H9 (cell line): Measurements from ENCODE around the gene CNRIP1. TPM values are rescaled to one million over a fixed set of nuclear protein-coding genes. Genes with fewer than 3 reads are reported as not detected.

Experiments used
- DNase-seq: peaks from one replicate; pipeline ENCODE4 v3.0.0-alpha.2; 2017
- H2AFZ ChIP-seq: one replicate; pipeline ENCODE4 v1.6.1; 2013; ENCODE audit warnings: mild to moderate bottlenecking, low read length, control low read depth, moderate library complexity
- H2AK5ac ChIP-seq: 2 replicates; pipeline ENCODE4 v1.6.1; 2013; ENCODE audit warnings: low read length, control low read depth, mixed read lengths; ENCODE audit not compliant: insufficient read length
- H2BK120ac ChIP-seq: one replicate; pipeline ENCODE4 v1.6.1; 2013; ENCODE audit warnings: low read depth, mild to moderate bottlenecking, low read length, control low read depth, inconsistent platforms; ENCODE audit not compliant: poor library complexity, severe bottlenecking
- H2BK12ac ChIP-seq: 2 replicates; pipeline ENCODE4 v1.6.1; 2013; ENCODE audit warnings: low read length, control low read depth, mixed read lengths, low read depth; ENCODE audit not compliant: insufficient read length
- H2BK15ac ChIP-seq: 2 replicates; pipeline ENCODE4 v1.6.1; 2013; ENCODE audit warnings: low read depth, low read length, control low read depth
- H2BK20ac ChIP-seq: one replicate; pipeline ENCODE4 v1.6.1; 2013; ENCODE audit warnings: low read depth, mild to moderate bottlenecking, low read length, control low read depth, inconsistent platforms; ENCODE audit not compliant: poor library complexity, severe bottlenecking
- H2BK5ac ChIP-seq: 2 replicates; pipeline ENCODE4 v1.6.1; 2013; ENCODE audit warnings: low read length, control low read depth, mixed read lengths; ENCODE audit not compliant: insufficient read length
- H3K14ac ChIP-seq: 2 replicates; pipeline ENCODE4 v1.6.1; 2013; ENCODE audit warnings: low read length, control low read depth; ENCODE audit not compliant: insufficient read depth
- H3K18ac ChIP-seq: 2 replicates; pipeline ENCODE4 v1.6.1; 2013; ENCODE audit warnings: low read depth, mild to moderate bottlenecking, mixed read lengths, low read length, control low read depth; ENCODE audit not compliant: insufficient read length
- H3K23ac ChIP-seq: 2 replicates; pipeline ENCODE4 v1.6.1; 2013; ENCODE audit warnings: low read length, control low read depth, mixed read lengths, low read depth; ENCODE audit not compliant: insufficient read length
- H3K23me2 ChIP-seq: 2 replicates; pipeline ENCODE4 v1.6.1; 2013; ENCODE audit warnings: low read depth, mild to moderate bottlenecking, mixed read lengths, low read length, control low read depth; ENCODE audit not compliant: insufficient read length, poor library complexity, severe bottlenecking
- H3K27ac ChIP-seq: 2 replicates; pipeline ENCODE4 v1.5.1; 2013; ENCODE audit warnings: low read length, control low read depth, mixed read lengths, low read depth; ENCODE audit not compliant: insufficient read length
- H3K27me3 ChIP-seq: 2 replicates; pipeline ENCODE4 v1.6.1; 2013; ENCODE audit warnings: low read length, control low read depth, inconsistent platforms; ENCODE audit not compliant: insufficient read depth
- H3K4ac ChIP-seq: 2 replicates; pipeline ENCODE4 v1.6.1; 2013; ENCODE audit warnings: low read depth, mild to moderate bottlenecking, control low read depth, inconsistent platforms, low read length, moderate library complexity
- H3K4me1 ChIP-seq: 2 replicates; pipeline ENCODE4 v1.6.1; 2013; ENCODE audit warnings: low read length, control low read depth, inconsistent platforms; ENCODE audit not compliant: insufficient read depth
- H3K4me2 ChIP-seq: 2 replicates; pipeline ENCODE4 v1.6.1; 2013; ENCODE audit warnings: low read length, control low read depth, mixed read lengths; ENCODE audit not compliant: insufficient read length, insufficient read depth
- H3K56ac ChIP-seq: 2 replicates; pipeline ENCODE4 v1.6.1; 2013; ENCODE audit warnings: low read depth, mild to moderate bottlenecking, mixed read lengths, low read length, control low read depth; ENCODE audit not compliant: insufficient read length
- H3K79me1 ChIP-seq: 2 replicates; pipeline ENCODE4 v1.6.1; 2013; ENCODE audit warnings: low read depth, mild to moderate bottlenecking, moderate library complexity, low read length, control low read depth, inconsistent platforms; ENCODE audit not compliant: insufficient read depth, poor library complexity, severe bottlenecking
- H3K79me2 ChIP-seq: 2 replicates; pipeline ENCODE4 v1.6.1; 2013; ENCODE audit warnings: low read length, control low read depth, inconsistent platforms; ENCODE audit not compliant: insufficient read depth
- H3K9ac ChIP-seq: 2 replicates; pipeline ENCODE4 v1.6.1; 2013; ENCODE audit warnings: low read length, control low read depth, mixed read lengths; ENCODE audit not compliant: insufficient read length; ENCODE audit errors: extremely low read depth
- H3K9me3 ChIP-seq: one replicate; pipeline ENCODE4 v1.6.1; 2013; ENCODE audit warnings: low read depth, low read length, inconsistent platforms; ENCODE audit not compliant: control insufficient read depth
- H3T11ph ChIP-seq: one replicate; pipeline ENCODE4 v1.6.1; 2013; ENCODE audit warnings: mild to moderate bottlenecking, low read length, control low read depth, inconsistent platforms
- H4K20me1 ChIP-seq: one replicate; pipeline ENCODE4 v1.6.1; 2013; ENCODE audit not compliant: control insufficient read depth, insufficient read length, insufficient read depth
- H4K5ac ChIP-seq: 2 replicates; pipeline ENCODE4 v1.6.1; 2013; ENCODE audit warnings: low read depth, mild to moderate bottlenecking, mixed read lengths, low read length, control low read depth; ENCODE audit not compliant: insufficient read length
- H4K8ac ChIP-seq: replicated peaks from 2 replicates; pipeline ENCODE4 v1.6.1; 2013; ENCODE audit warnings: low read length, control low read depth, mixed read lengths, low read depth; ENCODE audit not compliant: insufficient read length
- H4K91ac ChIP-seq: 2 replicates; pipeline ENCODE4 v1.6.1; 2013; ENCODE audit warnings: low read depth, mild to moderate bottlenecking, moderate library complexity, mixed read lengths, low read length, control low read depth; ENCODE audit not compliant: insufficient read length
- H3K27ac Mint-ChIP-seq, 3 experiments: 2 replicates in 2 of 3; 3 replicates in 1 of 3; pipeline ENCODE4 v1.8.0; 2020 to 2021; ENCODE audit warnings: mixed read lengths in 3 of 3, mild to moderate bottlenecking in 1 of 3, moderate library complexity in 1 of 3
- H3K27me3 Mint-ChIP-seq: 2 replicates; pipeline ENCODE4 v1.8.0; 2021; ENCODE audit warnings: low read depth, mild to moderate bottlenecking, moderate library complexity, mixed read lengths
- H3K36me3 Mint-ChIP-seq, 3 experiments: 2 replicates in 2 of 3; 3 replicates in 1 of 3; pipeline ENCODE4 v1.8.0; 2020 to 2021; ENCODE audit warnings: low read depth in 3 of 3, mixed read lengths in 3 of 3; ENCODE audit not compliant: insufficient read depth in 1 of 3
- H3K4me1 Mint-ChIP-seq, 2 experiments: 2 replicates each; pipeline ENCODE4 v1.8.0; 2020; ENCODE audit warnings: mixed read lengths in 2 of 2
- H3K4me3 Mint-ChIP-seq, 2 experiments: 2 replicates in 1 of 2; 3 replicates in 1 of 2; pipeline ENCODE4 v1.8.0; 2020 to 2021; ENCODE audit warnings: mild to moderate bottlenecking in 2 of 2, mixed read lengths in 2 of 2, moderate library complexity in 1 of 2
- H3K9me3 Mint-ChIP-seq, 2 experiments: 2 replicates in 1 of 2; 3 replicates in 1 of 2; pipeline ENCODE4 v1.8.0; 2020; ENCODE audit warnings: mild to moderate bottlenecking in 2 of 2, mixed read lengths in 2 of 2, moderate library complexity in 1 of 2
- CTCF ChIP-seq: fragments of 200-600 bp; sonication (generic); conservative IDR thresholded peaks from 3 replicates; pipeline ENCODE4 v1.8.0; 2021; ENCODE audit warnings: antibody characterized with exemption, mild to moderate bottlenecking
- WGBS: extraction: QIAGEN DNeasy Blood & Tissue Kit; methylation state at CpG from one replicate; pipeline ENCODE4 v1.1.7; 2013; ENCODE audit warnings: missing lambda C conversion rate, low lambda C conversion rate, mixed read lengths; ENCODE audit not compliant: insufficient read length; ENCODE audit errors: extremely low coverage; 5-methylcytosine and 5-hydroxymethylcytosine counted together
- total RNA-seq: library from RNA; stranded (reverse); gene quantifications from 2 replicates; pipeline ENCODE4 v1.2.1, GENCODE V29; 2021

Gene CNRIP1
- total RNA-seq, 1 experiment from 2014 or later, result 0.70 TPM

GRCh38 chr2:68251855-68252399 is 67.8 kb downstream of the CNRIP1 start:
- Histone ChIP-seq H3K9ac (peak overlapping the region; percentile 84), H3K23me2 (peaks cover 12% of the 10 kb centered on the region), H4K91ac (no peak overlapping the region), H4K20me1 (no peaks in the 10 kb centered on the region), H2BK120ac (no peak overlapping the region), H3K18ac (peak overlapping the region; percentile 91), H3K27ac (peak overlapping the region; percentile 53), H3T11ph (no peak overlapping the region), H3K27me3 (no peaks in the 10 kb centered on the region), H3K4me2 (peak overlapping the region; percentile 81), H4K5ac (no peak overlapping the region), H2BK12ac (no peak overlapping the region), H2BK15ac (no peak overlapping the region), H2BK5ac (peak overlapping the region; percentile 32), H3K14ac (peak overlapping the region; percentile 91), H2BK20ac (no peak overlapping the region), H2AK5ac (no peak overlapping the region), H3K56ac (no peak overlapping the region), H3K9me3 (no peaks in the 10 kb centered on the region), H3K79me2 (peaks cover 35% of the 10 kb centered on the region), H2AFZ (no peak overlapping the region), H3K4me1 (peaks cover 2% of the 10 kb centered on the region; the same call in 1 of the 2 replicates), H3K4ac (no peak overlapping the region), H3K79me1 (no peaks in the 10 kb centered on the region), H4K8ac (no peak overlapping the region), H3K23ac (no peak overlapping the region)
- peak overlapping the region; percentile 91 to 99 (median 92); a peak in 6 of 7 replicates for H3K27ac Mint-ChIP-seq
- H3K4me3 Mint-ChIP-seq, result peak overlapping the region; percentile 95 to 97
- no CpG with 5 or more reads among the region's 78 CpGs for WGBS
- peaks cover 0 to 5% (median 2%) of the 10 kb centered on the region in 3 experiments; a peak in 2 of 7 replicates for H3K36me3 Mint-ChIP-seq
- DNase-seq, result peak; percentile 37
- H3K9me3 Mint-ChIP-seq, result peaks cover 0 to 3% of the 10 kb centered on the region in 2 experiments; a peak in 1 of 5 replicates
- no peaks in the 10 kb centered on the region for H3K27me3 Mint-ChIP-seq
- H3K4me1 Mint-ChIP-seq, result peaks cover 24 to 26% of the 10 kb centered on the region in 2 experiments
- no peak for TF ChIP-seq CTCF
